ENCODE results near the gene XIAP.

The XIAP gene

GRCh38 chrX:123961268-123962005 lies 101.6 kb downstream of the XIAP start, which contains the start of gene STAG2:
Gene STAG2 (plus strand): TSS chrX:123961706. CDS start chrX:124022628, 60,922 bp downstream.
- DNase-seq, result peak; percentile 73

DNA sequence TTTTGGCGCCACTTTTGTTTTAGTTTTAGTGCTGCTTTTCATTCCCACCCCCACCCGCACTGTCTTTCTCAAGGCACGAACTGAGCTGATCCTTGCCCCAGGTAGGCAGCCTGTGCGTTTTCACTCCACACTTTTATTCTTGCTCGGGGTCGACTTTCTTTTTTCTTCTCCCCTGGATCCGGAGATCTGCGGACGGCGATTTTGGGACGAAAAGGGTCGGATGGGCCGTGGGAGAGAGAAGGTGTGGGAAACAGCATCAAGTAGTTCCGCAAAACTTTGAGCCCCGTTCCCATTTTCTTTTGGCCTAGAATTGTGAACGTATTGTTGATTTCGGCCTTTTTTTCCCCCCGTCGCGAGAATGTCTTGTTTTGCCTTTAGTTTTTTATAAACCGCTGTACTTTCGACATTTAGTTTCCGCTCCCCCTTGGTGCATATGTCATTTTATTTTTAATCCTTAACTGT lies 102.2 kb downstream of the XIAP start:
- DNase-seq, result no peak

- peak; percentile 90 for DNase-seq
These were observed 103.0 kb downstream of the XIAP start for GRCh38 chrX:123962794-123963373.

Data from CD4-positive, alpha-beta T cell treated with Interleukin-15 for 1 hour (primary cell).